GM21576 (cell line): Measurements from ENCODE around the gene CLASP1.
"Not testable (repeated sequence)": the region's sequence is repeated elsewhere in the genome, so short reads cannot be mapped to it uniquely, and the experiment has no call there.

Experiments used
- ATAC-seq: cut with Tn5 transposase; IDR thresholded peaks from one replicate; pipeline ENCODE4 v1.9.1; 2021; ENCODE audit warnings: mild to moderate bottlenecking, moderate library complexity; ENCODE audit not compliant: unreplicated experiment

Gene CLASP1

GRCh38 chr2:121649149-121649595, at the start of gene CLASP1:
CLASP1 (minus strand) TSS chr2:121649462; CDS start chr2:121605895, 43,567 bp downstream.
- ATAC-seq = peak; percentile 28

- no peak for ATAC-seq
Observed at GRCh38 chr2:121698318-121698930, 49.2 kb upstream of the CLASP1 start.

GRCh38 chr2:121697108-121697631, 47.9 kb upstream of the CLASP1 start:
- no peak for ATAC-seq

GRCh38 chr2:121696410-121696930, 47.2 kb upstream of the CLASP1 start:
- ATAC-seq = no peak

- no peak for ATAC-seq
Observed at GRCh38 chr2:121695171-121695451, 45.8 kb upstream of the CLASP1 start.

GRCh38 chr2:121694398-121695170, 45.3 kb upstream of the CLASP1 start:
- ATAC-seq = no peak

- not testable (repeated sequence) for ATAC-seq
Observed at GRCh38 chr2:121690572-121690971, 41.3 kb upstream of the CLASP1 start.

DNA sequence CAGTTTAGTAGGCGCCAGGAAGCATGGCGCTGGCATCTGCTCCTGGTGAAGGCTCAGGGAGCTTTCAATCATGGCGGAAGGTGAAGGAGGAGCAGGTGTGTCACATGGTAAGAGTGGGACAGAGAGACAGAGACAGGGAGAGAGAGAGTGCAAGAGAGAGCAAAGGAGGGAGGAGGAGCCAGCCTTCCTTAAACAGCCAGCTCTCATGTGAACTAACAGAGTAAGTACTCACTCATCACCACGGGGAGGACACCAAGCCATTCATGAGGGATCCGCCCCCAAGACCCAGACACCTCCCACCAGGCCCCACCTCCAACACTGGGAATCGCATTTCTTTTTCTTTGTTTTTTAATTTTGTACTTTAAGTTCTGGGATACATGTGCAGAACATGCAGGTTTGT, 40.8 kb upstream of the CLASP1 start:
- ATAC-seq = no peak

DNA sequence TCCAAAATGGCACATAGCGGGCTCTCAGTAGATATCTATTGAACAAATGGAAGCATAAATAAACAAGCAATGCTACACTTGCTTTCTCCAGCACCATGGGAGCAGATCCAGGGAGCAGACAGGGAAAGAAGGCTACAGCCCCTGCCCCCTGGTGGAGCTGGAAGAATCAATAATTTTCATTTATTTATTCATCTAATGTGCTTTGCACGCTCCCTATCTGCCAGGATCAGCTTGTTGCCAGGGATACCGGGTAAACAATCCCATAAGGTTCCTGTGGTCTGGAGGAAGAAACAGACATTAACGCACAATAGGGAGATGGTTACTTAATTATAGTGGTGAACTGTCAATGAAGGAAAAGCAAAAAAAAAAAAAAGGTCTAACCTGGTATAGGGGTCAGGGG, 40.1 kb upstream of the CLASP1 start:
- no peak for ATAC-seq

DNA sequence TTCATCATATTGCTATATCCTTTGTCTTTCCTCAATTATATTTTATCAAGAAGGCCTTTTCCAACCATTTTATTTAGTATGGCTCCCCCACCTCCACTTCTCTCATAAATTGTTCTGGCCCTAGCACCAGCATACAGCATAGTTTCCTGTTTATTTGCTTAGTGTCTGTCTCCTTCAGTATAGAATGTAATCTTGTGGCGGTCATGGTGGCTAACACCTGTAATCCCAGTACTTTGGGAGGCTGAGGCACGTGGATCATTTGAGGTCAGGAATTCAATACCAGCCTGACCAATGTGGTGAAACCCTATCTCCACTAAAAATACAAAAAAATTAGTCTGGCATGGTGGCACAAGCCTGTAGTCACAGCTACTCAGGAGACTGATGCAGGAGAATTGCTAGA, 39.6 kb upstream of the CLASP1 start:
- no peak for ATAC-seq

DNA sequence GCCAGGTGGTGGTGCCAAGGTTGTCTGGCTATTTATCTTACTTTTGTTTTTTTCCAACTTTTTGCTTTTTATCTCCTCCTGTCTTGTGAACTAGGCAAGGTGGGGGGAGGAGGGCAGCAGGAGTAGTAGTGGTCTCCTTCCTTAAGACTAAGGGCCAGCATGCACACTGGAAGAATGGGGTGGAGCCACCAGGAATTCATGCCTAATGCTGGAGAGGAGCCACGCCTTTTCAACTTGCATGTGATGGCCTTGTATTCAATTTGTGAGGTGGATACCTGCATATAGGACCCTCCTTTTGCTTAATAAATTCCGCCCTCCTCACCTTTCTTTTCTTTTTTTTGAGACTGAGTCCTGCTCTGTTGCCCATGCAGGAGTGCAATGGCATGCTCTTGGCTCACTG, 37.6 kb upstream of the CLASP1 start:
- no peak for ATAC-seq

DNA sequence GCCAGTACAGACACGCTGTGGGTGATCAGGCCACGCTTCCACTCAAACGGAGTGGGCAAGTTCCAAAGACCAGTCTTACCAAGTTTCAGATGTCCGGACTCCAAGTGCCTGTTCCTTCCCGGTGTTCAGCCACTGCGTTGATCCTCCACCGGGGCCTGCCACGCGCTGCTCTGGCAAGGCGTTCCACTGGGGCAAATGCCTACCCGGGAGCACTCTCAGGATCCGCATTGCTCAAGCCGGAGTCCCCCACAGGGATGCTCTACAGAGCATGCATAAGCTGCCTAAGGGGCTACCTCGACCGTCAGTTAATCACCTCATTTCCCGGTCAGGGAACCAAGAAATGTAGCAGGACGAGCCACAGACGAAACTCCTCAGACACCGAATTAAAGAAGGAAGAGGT, 37.0 kb upstream of the CLASP1 start:
- no peak for ATAC-seq

GRCh38 chr2:121682396-121683298, 33.4 kb upstream of the CLASP1 start:
- no peak for ATAC-seq

DNA sequence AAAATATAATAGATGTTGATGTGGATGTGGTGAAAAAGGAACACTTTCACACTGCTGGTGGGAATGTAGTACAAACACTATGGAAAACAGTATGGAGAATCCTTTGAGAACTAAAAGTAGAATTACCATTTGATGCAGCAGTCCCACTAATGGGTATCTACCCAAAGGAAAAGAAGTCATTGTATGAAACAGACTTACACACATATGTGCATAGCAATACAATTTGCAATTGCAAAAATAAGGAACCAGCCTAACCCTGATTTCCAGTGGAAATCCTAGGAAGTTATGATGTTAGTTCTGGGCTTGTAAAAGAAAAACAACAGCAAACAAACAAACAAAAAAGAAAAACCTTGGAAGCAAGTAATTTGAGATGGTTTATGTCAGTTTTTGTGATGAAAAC, 28.6 kb upstream of the CLASP1 start:
- ATAC-seq = no peak

DNA sequence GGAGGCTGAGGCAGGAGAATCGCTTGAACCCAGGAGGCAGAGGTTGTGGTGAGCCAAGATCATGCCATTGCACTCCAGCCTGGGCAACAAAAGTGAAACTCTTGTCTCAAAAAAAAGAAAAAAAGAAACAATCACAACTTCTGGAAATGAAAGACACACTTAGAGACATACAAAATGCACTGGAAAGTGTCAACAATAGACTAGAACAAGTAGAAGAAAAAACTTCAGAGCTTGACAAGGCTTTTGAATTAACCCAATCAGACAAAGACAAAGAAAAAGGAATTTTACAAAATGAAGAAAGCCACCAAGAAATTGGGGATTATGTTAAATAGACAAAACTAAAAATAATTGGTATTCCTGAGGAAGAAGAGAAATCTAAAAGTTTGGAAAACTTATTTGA, 22.4 kb upstream of the CLASP1 start:
- ATAC-seq = not testable (repeated sequence)

DNA sequence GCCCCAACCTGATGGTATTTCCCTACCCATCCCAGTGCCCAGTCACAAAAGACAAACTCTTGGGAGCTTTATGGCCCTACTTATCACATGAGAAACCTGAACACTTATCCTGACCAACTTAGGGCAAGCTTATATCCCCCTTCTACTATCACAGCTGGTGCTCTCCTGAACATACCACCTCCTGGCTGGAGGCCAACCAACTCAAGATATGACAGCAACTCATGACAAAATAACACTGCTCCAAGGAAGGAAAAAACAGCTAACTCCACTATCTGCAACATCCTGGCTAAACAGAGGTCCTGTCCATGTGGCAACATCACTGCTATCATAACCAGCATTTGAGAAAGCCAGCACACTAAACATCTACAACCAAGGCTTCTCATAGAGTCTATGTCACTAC, 20.9 kb upstream of the CLASP1 start:
- ATAC-seq = no peak

DNA sequence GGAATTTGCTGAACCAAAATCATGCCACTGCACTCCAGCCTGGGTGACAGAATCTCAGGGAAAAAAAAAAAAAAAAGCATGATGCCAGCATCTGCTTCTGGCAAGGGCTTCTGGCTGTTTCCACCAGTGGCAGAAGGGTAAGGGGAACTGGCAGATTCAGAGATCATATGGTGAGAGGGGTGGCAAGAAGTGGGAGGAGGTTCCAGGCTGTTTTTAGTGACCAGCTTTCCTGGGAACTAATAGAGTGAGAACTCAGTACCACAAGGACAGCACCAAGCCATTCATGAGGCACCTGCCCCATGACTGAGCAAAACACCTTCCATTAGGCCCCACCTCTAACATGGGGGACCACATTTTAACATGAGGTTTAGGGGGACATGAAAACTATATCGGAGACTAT, 18.4 kb upstream of the CLASP1 start:
- no peak for ATAC-seq

DNA sequence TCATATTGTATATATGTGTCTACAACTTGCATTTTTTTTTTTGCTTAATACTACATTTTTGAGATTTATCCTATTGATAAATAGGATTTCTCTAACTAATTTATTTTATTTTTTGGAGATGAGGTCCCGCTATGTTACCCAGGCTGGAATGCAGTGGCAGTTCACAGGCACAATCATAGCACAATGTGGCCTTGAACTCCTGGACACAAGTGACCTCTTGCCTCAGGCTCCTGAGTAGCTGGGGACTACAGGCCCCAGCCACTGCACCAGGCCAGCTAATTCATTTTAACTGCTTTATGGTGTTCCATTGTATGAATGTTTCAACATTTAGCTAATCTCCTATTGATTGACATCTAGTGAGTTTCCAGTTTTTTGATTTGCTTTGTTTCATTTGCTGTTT, 16.8 kb upstream of the CLASP1 start:
- no peak for ATAC-seq

DNA sequence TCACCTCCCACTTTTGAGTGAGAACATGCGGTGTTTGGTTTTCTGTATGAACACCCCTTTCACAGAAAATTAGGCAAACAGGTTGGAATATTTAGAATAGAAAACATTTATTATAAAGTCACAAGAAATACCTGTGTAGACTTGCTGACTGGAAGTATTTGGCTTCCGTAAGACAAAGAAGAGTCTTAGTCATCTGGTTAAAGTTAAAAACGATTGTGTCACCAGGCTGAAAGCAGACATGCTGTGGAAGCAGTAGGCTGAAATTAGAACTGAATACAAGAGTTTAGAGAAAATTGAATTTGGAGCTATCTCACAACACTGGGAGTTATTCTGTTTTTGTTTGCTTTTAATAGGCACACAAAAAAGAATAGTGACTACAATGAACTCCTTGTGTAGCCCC, 16.2 kb upstream of the CLASP1 start:
- no peak for ATAC-seq

DNA sequence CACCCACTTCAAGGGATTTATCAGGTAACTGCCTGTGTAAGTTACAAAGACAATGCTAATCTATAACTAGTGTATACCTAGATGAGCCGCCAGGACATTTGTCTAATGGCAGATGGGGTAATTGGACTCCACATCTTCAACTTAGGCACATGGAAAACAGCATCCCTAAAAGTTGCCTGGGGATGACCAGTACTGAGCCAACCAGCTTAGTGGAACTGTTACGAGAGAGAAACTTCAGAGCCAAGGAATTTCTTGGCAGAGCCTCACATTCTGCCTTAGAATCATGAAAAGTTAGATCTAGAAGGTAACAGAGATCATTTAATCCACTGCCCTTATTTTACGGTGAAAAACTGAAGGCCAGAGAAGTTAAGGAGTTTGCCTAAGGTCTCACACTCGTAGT, 15.5 kb upstream of the CLASP1 start:
- ATAC-seq = no peak

DNA sequence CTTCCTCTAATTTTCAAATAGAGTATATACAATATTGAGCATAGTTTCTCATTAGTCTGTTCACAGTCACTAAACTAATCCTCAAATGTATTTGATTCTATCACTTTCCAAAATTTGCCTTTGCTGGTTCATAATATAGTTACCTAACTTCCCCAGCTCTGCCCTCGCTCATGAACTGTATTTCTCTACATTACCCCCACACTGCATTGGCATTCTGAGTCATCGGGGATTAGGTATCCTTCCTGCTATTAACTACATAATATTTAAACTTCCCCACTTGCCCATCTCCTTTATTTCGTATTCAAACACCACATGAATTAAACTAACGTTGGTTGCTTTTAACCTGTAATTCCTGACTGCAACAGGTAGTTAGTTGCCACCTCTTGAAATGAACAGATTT, 14.8 kb upstream of the CLASP1 start:
- no peak for ATAC-seq
